Measurements from ENCODE around the gene MYCBPAP.

GRCh38 chr17:50536683-50537646 lies 28.7 kb downstream of the MYCBPAP start:
- TF ChIP-seq CTCF (IDR thresholded peaks at IDR 0.05; ENCODE audit: low read length), result no peak
- TF ChIP-seq EZH2 (optimal IDR thresholded peaks at IDR 0.05; ENCODE audit: low read depth, low read length), result no peak
